OCI-LY7 (cell line): ENCODE data around the gene IQCK. TPM values are rescaled to one million over a fixed set of nuclear protein-coding genes. Genes with fewer than 3 reads are reported as not detected.

ENCODE experiments used
- BruUV-seq: library from RNA; stranded (reverse); fragments of 400-500 nt; replicated peaks from 2 replicates; lab custom pipeline; 2021; lab: Mats Ljungman, UMichigan
- CTCF ChIA-PET: fragments of 300-600 bp; sonication (Branson Sonifier 250); formaldehyde crosslinking; loops from one replicate; lab custom pipeline; 2022; ENCODE audit warnings: antibody characterized with exemption; ENCODE audit not compliant: unreplicated experiment; lab: Charles Lee
- POLR2A ChIA-PET: fragments of 300-600 bp; sonication (Branson Sonifier 250); formaldehyde crosslinking; loops from one replicate; lab custom pipeline; 2022; ENCODE audit warnings: antibody characterized with exemption; lab: Charles Lee
- DNase-seq: peaks from one replicate; pipeline ENCODE4 v3.0.0-alpha.2; 2015; ENCODE audit warnings: low spot score
- H2AFZ ChIP-seq: fragments of 200-600 bp; sonication (generic), shearing (Covaris generic); 2 replicates; pipeline ENCODE4 v1.6.1; 2014; ENCODE audit warnings: mild to moderate bottlenecking, antibody characterized with exemption, low read length, moderate library complexity
- H3K27ac ChIP-seq: fragments of 200-600 bp; sonication (generic); 2 replicates; pipeline ENCODE4 v1.5.1; 2014; ENCODE audit warnings: mixed run types, low read depth, mild to moderate bottlenecking, moderate library complexity, low read length, inconsistent platforms; ENCODE audit not compliant: poor library complexity, severe bottlenecking
- H3K36me3 ChIP-seq: fragments of 200-600 bp; sonication (generic); 2 replicates; pipeline ENCODE4 v1.6.1; 2014; ENCODE audit warnings: mild to moderate bottlenecking, antibody characterized with exemption, low read length, moderate library complexity, mixed read lengths; ENCODE audit not compliant: insufficient read depth
- H3K4me1 ChIP-seq: fragments of 200-600 bp; sonication (generic); 2 replicates; pipeline ENCODE4 v1.5.1; 2014; ENCODE audit warnings: mild to moderate bottlenecking, low read length; ENCODE audit not compliant: insufficient read depth, poor library complexity, severe bottlenecking
- H3K4me2 ChIP-seq: fragments of 200-600 bp; sonication (generic); 2 replicates; pipeline ENCODE4 v1.6.1; 2014; ENCODE audit warnings: mild to moderate bottlenecking, low read length
- H3K4me3 ChIP-seq: fragments of 200-600 bp; sonication (generic); 2 replicates; pipeline ENCODE4 v1.5.1; 2014; ENCODE audit warnings: mild to moderate bottlenecking, low read depth, low read length; ENCODE audit not compliant: poor library complexity, severe bottlenecking
- H3K79me2 ChIP-seq: fragments of 200-600 bp; sonication (generic); 2 replicates; pipeline ENCODE4 v1.6.1; 2016; ENCODE audit warnings: low read depth, mild to moderate bottlenecking, low read length, moderate library complexity, mixed read lengths; ENCODE audit not compliant: insufficient read depth
- H3K9me2 ChIP-seq: fragments of 200-600 bp; sonication (generic); 2 replicates; pipeline ENCODE4 v1.6.1; 2016; ENCODE audit warnings: mild to moderate bottlenecking, low read length, mixed read lengths; ENCODE audit not compliant: insufficient read depth
- H3K9me3 ChIP-seq: fragments of 200-600 bp; sonication (generic); 2 replicates; pipeline ENCODE4 v1.6.1; 2014; ENCODE audit warnings: mild to moderate bottlenecking, mixed run types, low read length, mixed read lengths
- H4K20me1 ChIP-seq: fragments of 200-600 bp; sonication (generic); 2 replicates; pipeline ENCODE4 v1.6.1; 2014; ENCODE audit warnings: mild to moderate bottlenecking, antibody characterized with exemption, low read length, moderate library complexity, mixed read lengths; ENCODE audit not compliant: insufficient read depth
- CTCF ChIP-seq: fragments of 200-600 bp; sonication (generic); conservative IDR thresholded peaks from 2 replicates; pipeline ENCODE4 v1.5.1; 2014; ENCODE audit warnings: mild to moderate bottlenecking, antibody characterized with exemption, low read length, moderate library complexity, mixed read lengths
- EZH2phosphoT487 ChIP-seq: fragments of 200-600 bp; sonication (generic); IDR thresholded peaks from 2 replicates; pipeline ENCODE4 v1.6.1; 2018; ENCODE audit warnings: low read depth, borderline replicate concordance, mild to moderate bottlenecking, mixed run types, antibody characterized with exemption, low read length, moderate library complexity, mixed read lengths
- intact Hi-C: fragments of 100-400 bp; cut with micrococcal nuclease; formaldehyde crosslinking; loops from one replicate; pipeline ENCODE4 v1.10.0; 2022; ENCODE audit not compliant: unreplicated experiment
- total RNA-seq, 2 experiments: library from RNA; depleted of rRNA in 1 of 2; stranded (reverse); fragments of >200 nt in 1 of 2; shearing (Covaris generic) in 1 of 2; gene quantifications; 2 replicates each; pipeline ENCODE4 v1.2.3, GENCODE V29; 2014 to 2022

Gene IQCK
- total RNA-seq, 2 experiments from 2014 or later, result 2.2 to 4.3 TPM

GRCh38 chr16:19710191-19710908 is 7.7 kb upstream of the IQCK start:
- ChIA-PET CTCF (no interaction called here), POLR2A (no interaction called here)
- Histone ChIP-seq H3K9me2 (no peaks in the 10 kb centered on the region), H3K27ac (no peak overlapping the region), H3K9me3 (no peaks in the 10 kb centered on the region), H2AFZ (no peak overlapping the region), H3K36me3 (peaks cover 91% of the 10 kb centered on the region), H3K4me3 (no peak overlapping the region), H4K20me1 (peaks cover 9% of the 10 kb centered on the region; the same call in 1 of the 2 replicates), H3K4me2 (no peak overlapping the region), H3K4me1 (no peaks in the 10 kb centered on the region), H3K79me2 (peaks cover 17% of the 10 kb centered on the region; the same call in 1 of the 2 replicates)
- TF ChIP-seq EZH2phosphoT487 (no peak), CTCF (no peak)
- intact Hi-C loops, result no loop called here
- no TSS peak for BruUV-seq
- DNase-seq, result no peak

GRCh38 chr16:19710991-19711545 is 7.0 kb upstream of the IQCK start:
- no peak for DNase-seq
- no TSS peak for BruUV-seq
- no peak overlapping the region for H3K27ac ChIP-seq
- TF ChIP-seq EZH2phosphoT487 (no peak), CTCF (no peak)
- intact Hi-C loops, result no loop called here
- H3K36me3 ChIP-seq, result peaks cover 84% of the 10 kb centered on the region
- no peak overlapping the region for H2AFZ ChIP-seq
- H3K9me2 ChIP-seq, result no peaks in the 10 kb centered on the region
- H3K4me2 ChIP-seq, result no peak overlapping the region
- peaks cover 4% of the 10 kb centered on the region for H3K4me1 ChIP-seq
- H4K20me1 ChIP-seq, result peaks cover 9% of the 10 kb centered on the region; the same call in 1 of the 2 replicates
- ChIA-PET POLR2A (no interaction called here), CTCF (no interaction called here)
- peaks cover 24% of the 10 kb centered on the region; the same call in 1 of the 2 replicates for H3K79me2 ChIP-seq
- H3K9me3 ChIP-seq, result no peaks in the 10 kb centered on the region
- no peak overlapping the region for H3K4me3 ChIP-seq

- H2AFZ ChIP-seq, result no peak overlapping the region
- no peak overlapping the region for H3K4me3 ChIP-seq
- no peak overlapping the region for H3K27ac ChIP-seq
- TF ChIP-seq EZH2phosphoT487, result no peak
- TF ChIP-seq CTCF, result no peak
- peaks cover 79% of the 10 kb centered on the region for H3K36me3 ChIP-seq
- no peak overlapping the region for H3K4me2 ChIP-seq
- intact Hi-C loops, result no loop called here
- POLR2A ChIA-PET, result interaction anchor here (0.6 to 1.2 kb wide), 2 partner anchors 13 to 37 kb away, joined by 3 to 5 read pairs; no protein-coding TSS in a partner anchor
- H3K79me2 ChIP-seq, result peaks cover 30% of the 10 kb centered on the region
- no peak for DNase-seq
- H3K4me1 ChIP-seq, result peaks cover 10% of the 10 kb centered on the region
- no peaks in the 10 kb centered on the region for H3K9me3 ChIP-seq
- BruUV-seq, result no TSS peak
- no peaks in the 10 kb centered on the region for H3K9me2 ChIP-seq
- CTCF ChIA-PET, result no interaction called here
- peaks cover 14% of the 10 kb centered on the region for H4K20me1 ChIP-seq
Observed at GRCh38 chr16:19711643-19712042, 6.4 kb upstream of the IQCK start.
